Uterus (tissue), 4 donors: ENCODE measurements around the gene FXYD2. TPM values are rescaled to one million over a fixed set of nuclear protein-coding genes. Genes with fewer than 3 reads are reported as not detected.

Source experiments
- DNase-seq, 2 donors: peaks; one replicate each; pipeline ENCODE4 v3.0.0-alpha.2; 2019 to 2020
- H3K27ac ChIP-seq, 2 donors: fragments of 200-600 bp; sonication (generic); 1 replicate in 1 of 2; 2 replicates in 1 of 2; pipeline ENCODE4 v1.5.1; 2016 to 2018
- H3K27me3 ChIP-seq, 2 donors: fragments of 200-600 bp; sonication (generic); one replicate each; pipeline ENCODE4 v1.5.1; 2018 to 2019; ENCODE audit warnings: control low read depth in 1 of 2
- H3K36me3 ChIP-seq, 2 donors: fragments of 200-600 bp; sonication (generic); one replicate each; pipeline ENCODE4 v1.5.1; 2019; ENCODE audit warnings: control low read depth in 1 of 2
- H3K4me1 ChIP-seq, 2 donors: fragments of 200-600 bp; sonication (generic); one replicate each; pipeline ENCODE4 v1.5.1; 2018 to 2019; ENCODE audit warnings: control low read depth in 1 of 2
- H3K4me3 ChIP-seq, 2 donors: fragments of 200-600 bp; sonication (generic); 1 replicate in 1 of 2; 2 replicates in 1 of 2; pipeline ENCODE4 v1.5.1; 2018 to 2019; ENCODE audit warnings: mild to moderate bottlenecking in 1 of 2
- H3K9me3 ChIP-seq, 2 donors: fragments of 200-600 bp; sonication (generic); one replicate each; pipeline ENCODE4 v1.5.1; 2019; ENCODE audit warnings: control low read depth in 1 of 2
- POLR2A ChIP-seq, 2 donors: fragments of 450-650 bp; IDR thresholded peaks; one replicate each; pipeline ENCODE4 v1.6.1; 2016; ENCODE audit warnings: antibody characterized with exemption in 2 of 2, mild to moderate bottlenecking in 1 of 2, moderate library complexity in 1 of 2
- intact Hi-C: fragments of 100-400 bp; cut with DNase I; formaldehyde crosslinking; loops from one replicate; pipeline ENCODE4 v1.15.1; 2023; ENCODE audit warnings: low total_unique reads
- total RNA-seq, 4 donors: library from RNA; depleted of rRNA in 3 of 4; stranded (reverse); fragments of >200 nt in 3 of 4; gene quantifications; one replicate each; pipeline versions ENCODE4 v1.1.0 to v1.2.4, GENCODE V29; 2014 to 2023
- TF ChIP-seq, protein P1 (sequence below), 4 experiments: fragments of 200-600 bp in 2 of 4; fragments of 450-650 bp in 2 of 4; sonication (generic) in 2 of 4; IDR thresholded peaks; one replicate each; pipeline ENCODE4 v1.5.1; 2016 to 2019; ENCODE audit warnings: antibody characterized with exemption in 4 of 4, mild to moderate bottlenecking in 2 of 4, moderate library complexity in 1 of 4
- donor health status: DM: yes; HTN: yes; CAD: no.

The FXYD2 gene
- total RNA-seq, 4 donors from 2014 or later: 2.1 to 36.4 (median 6.2) TPM

DNA sequence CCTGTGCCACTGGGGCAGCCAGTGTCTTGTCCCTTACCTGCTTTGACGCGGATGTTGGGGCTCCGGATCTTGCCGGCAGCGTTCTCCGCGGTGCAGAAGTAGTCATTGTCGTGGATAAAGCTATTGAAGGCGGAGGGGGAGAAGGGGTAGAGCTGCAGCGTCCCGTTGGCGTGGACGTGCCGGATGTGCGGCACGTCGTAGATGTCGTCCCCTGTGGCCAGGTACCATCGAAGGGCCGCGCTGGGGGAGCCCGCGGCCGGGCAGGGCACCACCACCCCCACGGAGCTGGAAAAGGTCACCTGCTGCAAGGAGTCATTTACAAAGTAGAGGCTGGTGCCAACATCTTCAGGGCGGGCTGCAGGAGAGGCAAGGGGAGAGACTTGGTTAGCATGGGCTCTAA lies 44.1 kb downstream of the FXYD2 start:
- TF ChIP-seq, protein P1, sequence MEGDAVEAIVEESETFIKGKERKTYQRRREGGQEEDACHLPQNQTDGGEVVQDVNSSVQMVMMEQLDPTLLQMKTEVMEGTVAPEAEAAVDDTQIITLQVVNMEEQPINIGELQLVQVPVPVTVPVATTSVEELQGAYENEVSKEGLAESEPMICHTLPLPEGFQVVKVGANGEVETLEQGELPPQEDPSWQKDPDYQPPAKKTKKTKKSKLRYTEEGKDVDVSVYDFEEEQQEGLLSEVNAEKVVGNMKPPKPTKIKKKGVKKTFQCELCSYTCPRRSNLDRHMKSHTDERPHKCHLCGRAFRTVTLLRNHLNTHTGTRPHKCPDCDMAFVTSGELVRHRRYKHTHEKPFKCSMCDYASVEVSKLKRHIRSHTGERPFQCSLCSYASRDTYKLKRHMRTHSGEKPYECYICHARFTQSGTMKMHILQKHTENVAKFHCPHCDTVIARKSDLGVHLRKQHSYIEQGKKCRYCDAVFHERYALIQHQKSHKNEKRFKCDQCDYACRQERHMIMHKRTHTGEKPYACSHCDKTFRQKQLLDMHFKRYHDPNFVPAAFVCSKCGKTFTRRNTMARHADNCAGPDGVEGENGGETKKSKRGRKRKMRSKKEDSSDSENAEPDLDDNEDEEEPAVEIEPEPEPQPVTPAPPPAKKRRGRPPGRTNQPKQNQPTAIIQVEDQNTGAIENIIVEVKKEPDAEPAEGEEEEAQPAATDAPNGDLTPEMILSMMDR (IDR thresholded peaks at IDR 0.05): no peak
- TF ChIP-seq POLR2A (IDR thresholded peaks at IDR 0.05): no peak
- Histone ChIP-seq H3K4me3 (no peak overlapping the region), H3K27ac (no peak overlapping the region), H3K9me3 (no peaks in the 10 kb centered on the region), H3K27me3 (no peaks in the 10 kb centered on the region), H3K4me1 (no peaks in the 10 kb centered on the region), H3K36me3 (no peaks in the 10 kb centered on the region)
- no peak for DNase-seq
- intact Hi-C loops: no loop called here

DNA sequence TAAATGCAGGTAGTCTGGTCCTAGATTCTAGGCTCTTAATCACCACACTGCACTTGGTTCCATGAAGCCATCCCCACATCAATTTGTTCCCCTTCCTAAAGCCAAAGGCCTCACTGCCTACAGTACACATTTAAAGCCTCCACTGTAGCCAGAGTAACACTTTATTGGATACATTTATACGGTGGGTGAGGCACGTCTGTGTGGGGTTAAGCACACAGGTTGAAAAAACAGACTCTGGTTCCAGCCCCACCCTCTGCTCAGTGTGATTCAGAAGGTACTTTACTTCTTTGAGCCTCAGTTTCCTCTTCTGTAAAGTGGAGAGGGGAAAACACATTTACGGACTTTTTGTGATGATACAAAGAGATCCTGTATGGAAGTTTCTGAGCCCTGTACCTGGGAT lies 50.0 kb downstream of the FXYD2 start:
- no peak overlapping the region for H3K4me3 ChIP-seq
- no peaks in the 10 kb centered on the region for H3K9me3 ChIP-seq
- no peaks in the 10 kb centered on the region for H3K4me1 ChIP-seq
- H3K27ac ChIP-seq: no peak overlapping the region
- no peaks in the 10 kb centered on the region for H3K27me3 ChIP-seq
- DNase-seq: no peak
- intact Hi-C loops: no loop called here
- H3K36me3 ChIP-seq: no peaks in the 10 kb centered on the region
- TF ChIP-seq, protein P1 (IDR thresholded peaks at IDR 0.05): no peak
- TF ChIP-seq POLR2A (IDR thresholded peaks at IDR 0.05): no peak

DNA sequence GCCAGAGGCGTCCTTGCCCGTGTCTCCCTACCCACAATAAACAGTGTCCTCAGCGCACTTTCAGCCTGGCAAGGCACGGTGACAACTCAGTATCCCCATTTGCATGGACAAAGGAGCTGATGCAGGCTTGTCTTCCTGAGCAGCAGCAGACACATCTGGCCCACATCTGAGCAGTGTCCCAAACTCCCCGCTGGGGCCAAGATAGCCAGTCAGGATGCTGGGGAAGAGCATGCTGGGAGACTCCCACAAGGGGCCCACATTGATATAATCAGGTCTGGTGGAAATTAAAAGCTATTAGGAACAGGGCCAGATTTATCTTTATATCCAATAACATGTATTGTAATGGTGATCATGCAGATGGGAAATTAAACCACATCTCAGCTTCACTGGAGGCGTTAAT lies 52.2 kb downstream of the FXYD2 start:
- intact Hi-C loops: no loop called here
- no peak for DNase-seq
- Histone ChIP-seq H3K27ac (no peak overlapping the region), H3K36me3 (no peaks in the 10 kb centered on the region), H3K4me3 (no peak overlapping the region), H3K27me3 (no peaks in the 10 kb centered on the region), H3K4me1 (no peaks in the 10 kb centered on the region), H3K9me3 (no peaks in the 10 kb centered on the region)
- TF ChIP-seq, protein P1 (IDR thresholded peaks at IDR 0.05): no peak
- no peak for TF ChIP-seq POLR2A (IDR thresholded peaks at IDR 0.05)

DNA sequence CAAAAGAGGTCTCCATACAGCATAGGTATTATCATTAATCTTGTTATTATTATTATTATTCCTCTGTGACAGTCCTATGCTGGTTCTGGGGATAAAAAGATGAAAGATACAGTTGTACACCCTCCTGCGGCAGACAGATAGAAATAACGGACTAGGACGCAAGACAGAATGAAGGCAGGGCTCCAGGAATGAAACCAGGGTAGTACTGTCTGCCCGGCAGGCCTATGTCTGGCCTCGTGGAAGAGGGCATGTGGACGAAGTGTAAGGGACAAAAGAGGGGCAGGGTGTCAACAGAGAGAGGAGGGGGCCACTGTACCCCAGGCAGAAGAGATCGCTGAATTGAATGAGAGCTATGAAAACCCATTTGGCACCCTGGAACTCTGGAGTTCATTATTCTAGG lies 52.7 kb downstream of the FXYD2 start:
- TF ChIP-seq, protein P1 (IDR thresholded peaks at IDR 0.05): no peak
- TF ChIP-seq POLR2A (IDR thresholded peaks at IDR 0.05): no peak
- H3K36me3 ChIP-seq: no peaks in the 10 kb centered on the region
- no peak overlapping the region for H3K27ac ChIP-seq
- DNase-seq: no peak
- H3K27me3 ChIP-seq: no peaks in the 10 kb centered on the region
- H3K4me3 ChIP-seq: no peak overlapping the region
- intact Hi-C loops: no loop called here
- H3K4me1 ChIP-seq: no peaks in the 10 kb centered on the region
- no peaks in the 10 kb centered on the region for H3K9me3 ChIP-seq

DNA sequence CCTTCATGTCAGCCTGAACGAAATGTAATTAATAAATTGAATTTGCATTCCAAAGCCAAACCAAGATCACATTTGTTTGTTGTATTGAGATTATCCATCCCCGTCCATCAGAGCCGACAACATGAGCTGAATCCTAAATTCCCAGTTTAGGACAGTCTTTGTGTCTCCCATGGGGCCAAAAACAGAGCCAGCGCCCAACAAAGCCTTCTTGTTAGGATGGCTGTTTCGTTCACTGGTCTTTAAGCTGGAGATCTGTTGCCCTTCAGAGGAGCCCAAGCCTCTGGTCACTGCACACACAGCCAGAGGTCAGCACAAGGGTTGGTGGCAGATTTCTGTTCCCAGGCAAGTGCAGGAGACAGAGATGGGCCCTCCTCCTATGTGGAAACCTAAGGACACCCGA lies 53.3 kb downstream of the FXYD2 start:
- Histone ChIP-seq H3K4me1 (no peaks in the 10 kb centered on the region), H3K27me3 (no peaks in the 10 kb centered on the region), H3K27ac (no peak overlapping the region), H3K4me3 (no peak overlapping the region), H3K9me3 (no peaks in the 10 kb centered on the region), H3K36me3 (no peaks in the 10 kb centered on the region)
- intact Hi-C loops: no loop called here
- no peak for TF ChIP-seq POLR2A (IDR thresholded peaks at IDR 0.05)
- TF ChIP-seq, protein P1 (IDR thresholded peaks at IDR 0.05): no peak
- DNase-seq: no peak
